NCI-H82 treated with DMSO at 0.1 percent for 48 hours (cell line): Measurements from ENCODE around the gene SPINK1.
"Not testable (repeated sequence)": the region's sequence is repeated elsewhere in the genome, so short reads cannot be mapped to it uniquely, and the experiment has no call there.

ENCODE experiments used
- DNase-seq: peaks from one replicate; lab custom pipeline; 2025; ENCODE audit not compliant: unreplicated experiment; lab: John Stamatoyannopoulos, UW

SPINK1 gene

DNA sequence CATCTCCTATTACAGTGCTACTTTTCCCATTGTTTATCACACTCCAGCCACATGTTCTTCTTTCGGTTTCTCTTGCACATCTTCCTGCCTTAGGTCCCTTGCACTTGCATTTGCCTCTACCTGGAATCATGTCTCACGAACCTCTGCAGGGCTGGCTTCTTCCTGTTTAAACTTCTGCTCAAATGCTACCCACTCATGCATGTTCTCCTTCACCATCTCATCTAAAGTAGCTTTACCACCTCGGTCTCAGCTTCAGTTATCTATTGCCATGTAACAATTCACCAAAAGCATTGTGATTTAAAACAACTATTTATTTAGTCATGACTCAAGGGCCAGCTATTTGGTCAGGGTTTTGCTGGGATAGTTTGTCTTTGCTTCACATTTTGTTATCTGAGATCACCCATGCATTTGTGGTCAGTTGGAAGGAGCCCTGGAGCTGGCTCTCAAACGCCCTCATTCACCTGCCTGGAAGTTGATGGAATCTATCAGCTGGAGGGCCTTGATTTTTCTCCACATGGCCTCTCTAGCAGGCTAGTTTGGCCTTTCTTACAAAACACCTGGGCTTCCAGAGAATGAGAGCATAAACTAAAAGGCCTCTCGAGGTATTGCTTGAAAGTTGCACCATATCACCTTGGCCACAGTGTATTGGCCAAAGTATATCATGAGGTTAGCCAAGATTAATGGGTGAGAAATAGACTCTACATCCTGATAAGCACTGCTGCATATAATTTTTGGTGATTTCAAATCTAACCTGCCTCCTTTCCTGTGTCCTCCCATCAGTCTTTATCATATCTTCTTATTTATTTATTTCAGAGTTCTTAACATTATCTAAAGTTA is 21.4 kb downstream of the SPINK1 start:
- no peak for DNase-seq

DNA sequence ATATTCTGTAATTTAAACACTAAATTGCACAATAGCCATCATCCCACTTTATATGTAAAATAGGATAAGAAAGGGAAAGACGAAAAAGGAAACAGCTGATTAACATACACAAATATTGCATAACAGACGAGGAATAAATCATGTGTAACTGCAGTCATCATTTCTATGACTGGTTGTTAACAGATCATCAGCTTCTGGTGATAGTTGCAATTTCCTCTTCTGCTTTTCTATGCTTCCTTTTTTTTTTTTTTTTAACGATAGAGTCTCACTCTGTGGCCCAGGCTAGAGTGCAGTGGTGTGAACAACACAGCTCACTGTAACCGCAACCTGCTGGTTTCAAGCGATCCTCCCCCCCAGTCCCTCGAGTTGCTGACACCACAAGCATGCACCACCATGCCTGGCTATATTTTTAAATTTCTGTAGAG is 26.4 kb downstream of the SPINK1 start:
- DNase-seq = no peak

DNA sequence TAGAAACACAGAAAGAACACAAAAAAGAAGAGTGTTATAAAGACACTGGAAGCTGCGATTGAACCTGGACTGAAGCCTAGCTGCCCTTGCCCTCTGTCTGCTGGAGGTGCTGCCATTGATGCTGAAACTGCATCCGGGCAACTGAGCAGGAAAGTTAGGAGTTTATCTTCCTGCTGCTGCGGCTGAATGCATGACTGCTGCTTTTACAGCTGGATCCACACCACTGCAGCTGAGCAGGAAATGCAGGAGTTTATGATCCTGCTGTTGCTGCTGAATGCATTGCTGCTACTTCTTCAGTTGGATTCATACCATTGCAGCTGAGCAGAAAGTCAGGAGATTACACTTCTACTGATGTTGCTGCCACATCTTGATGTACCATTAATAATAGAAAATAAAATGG is 27.1 kb downstream of the SPINK1 start:
- no peak for DNase-seq

DNA sequence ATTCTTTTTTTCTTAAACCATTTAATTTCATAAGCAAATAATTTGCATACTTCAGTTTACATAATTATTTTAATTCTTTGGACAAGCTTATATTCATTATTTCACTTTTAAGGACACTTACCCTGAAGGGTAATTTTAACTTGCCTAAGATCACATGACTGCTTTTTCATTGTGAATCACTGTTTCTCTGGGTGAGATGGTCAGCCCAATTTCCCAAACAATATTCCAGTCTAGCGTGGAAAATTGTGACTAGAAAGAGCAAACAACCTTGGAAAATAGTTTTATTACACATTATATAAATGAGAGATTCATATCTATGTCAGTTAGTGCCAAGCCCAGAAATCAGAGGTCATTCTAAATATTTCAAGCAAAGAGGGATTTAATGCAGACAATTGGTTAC is 27.5 kb downstream of the SPINK1 start:
- DNase-seq = no peak

DNA sequence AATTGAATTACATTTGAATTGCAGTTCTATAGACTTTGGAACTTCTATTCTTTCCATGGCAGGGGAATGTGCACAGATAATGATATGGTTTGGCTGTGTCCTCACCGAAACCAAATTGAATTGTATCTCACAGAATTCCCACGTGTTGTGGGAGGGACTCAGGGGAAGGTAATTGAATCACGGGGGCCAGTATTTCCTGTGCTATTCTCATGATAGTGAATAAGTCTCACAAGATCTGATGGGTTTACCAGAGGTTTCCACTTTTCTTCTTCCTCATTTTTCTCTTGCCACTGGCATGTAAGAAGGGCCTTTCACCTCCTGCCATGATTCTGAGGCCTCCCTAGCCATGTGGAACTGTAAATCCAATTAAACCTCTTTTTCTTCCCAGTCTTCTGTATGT is 28.3 kb downstream of the SPINK1 start:
- DNase-seq = not testable (repeated sequence)

DNA sequence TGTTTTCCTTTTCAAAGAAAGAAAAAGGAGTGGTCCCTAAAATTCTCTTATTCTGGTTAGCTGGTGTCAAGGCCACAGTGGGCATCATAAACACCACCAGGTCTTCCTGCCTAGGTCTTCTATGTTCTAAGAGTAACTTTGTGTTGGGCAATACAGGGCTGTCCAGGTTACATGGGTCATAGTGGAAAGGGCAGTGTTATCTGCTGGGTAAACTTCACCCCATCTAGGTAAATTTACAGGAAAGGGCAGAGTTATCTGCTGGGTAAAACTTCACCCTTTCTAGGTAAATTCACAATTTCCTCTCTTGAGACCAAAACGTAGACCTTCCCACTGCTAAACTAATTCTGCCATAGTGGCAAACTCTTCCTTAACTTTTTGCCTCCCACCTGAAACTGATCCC is 30.0 kb downstream of the SPINK1 start:
- DNase-seq = no peak

DNA sequence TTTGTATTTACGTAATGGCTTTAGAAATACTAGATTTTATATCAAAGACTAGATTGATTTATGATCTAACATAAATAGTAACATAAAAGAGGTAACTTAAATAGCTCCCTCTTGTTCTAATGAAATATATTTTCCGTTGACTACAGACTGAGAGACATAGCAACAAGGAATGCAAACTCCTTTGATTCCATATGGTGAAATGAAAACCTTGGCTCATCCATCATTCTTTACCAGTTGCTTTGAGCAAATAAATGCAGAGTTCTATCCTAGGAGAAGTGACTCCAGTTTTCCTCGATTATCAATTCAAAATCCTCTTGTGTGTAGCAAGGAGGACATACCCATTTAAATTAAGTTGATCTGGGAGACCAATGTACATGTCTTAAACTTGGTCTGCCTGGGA is 31.0 kb downstream of the SPINK1 start:
- no peak for DNase-seq

DNA sequence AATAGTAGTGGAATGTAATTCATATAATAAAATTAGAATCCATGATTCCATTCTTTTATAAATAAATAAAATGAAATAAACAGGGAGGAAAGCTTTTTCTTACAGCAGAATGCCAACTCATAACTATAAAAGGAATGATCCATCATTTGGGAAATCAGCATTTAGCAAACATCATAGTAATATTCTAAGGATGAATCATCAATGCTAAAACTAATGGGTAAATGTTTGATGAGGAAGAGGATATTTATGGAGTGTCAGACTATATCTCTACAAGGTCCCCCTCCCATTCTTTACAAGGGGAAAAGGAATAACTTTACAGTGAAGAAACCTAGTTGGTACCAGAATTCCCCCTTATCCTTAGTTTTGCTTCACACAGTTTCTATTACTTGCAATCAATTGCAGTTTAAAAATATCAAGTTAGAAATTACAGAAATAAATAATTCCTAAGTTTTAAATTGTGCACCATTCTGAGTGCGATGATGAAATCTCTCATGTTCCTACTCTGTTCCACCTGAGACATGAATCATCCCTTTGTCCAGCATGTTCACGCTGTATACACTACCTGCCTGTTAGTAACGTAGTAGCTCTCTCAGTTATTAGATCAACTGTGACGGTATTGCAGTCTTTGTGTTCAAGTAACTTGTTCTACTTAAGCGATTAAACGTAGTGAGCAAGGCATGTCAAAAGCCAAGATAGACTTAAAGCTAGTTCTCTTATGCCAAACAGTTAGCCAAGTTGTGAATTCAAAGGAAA is 34.7 kb downstream of the SPINK1 start:
- DNase-seq = no peak

DNA sequence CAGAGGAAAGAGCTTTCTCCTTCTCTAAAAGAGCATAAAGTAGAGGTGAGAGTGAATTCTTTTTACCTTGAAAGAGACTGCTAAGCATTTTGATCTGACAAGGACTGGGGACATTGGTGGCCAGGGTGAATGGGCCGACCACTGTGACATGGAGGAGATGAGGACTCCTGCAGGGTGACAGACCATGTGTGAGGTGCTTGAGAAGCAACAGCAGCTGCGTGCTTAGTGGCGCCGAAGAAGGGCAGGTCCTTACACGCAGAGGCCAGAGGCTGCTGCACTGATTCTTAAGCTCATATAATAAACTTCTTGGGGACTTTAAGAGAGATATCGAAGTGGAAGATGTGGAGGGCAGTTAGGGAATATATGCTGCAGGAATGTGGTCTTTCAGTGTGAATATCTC is 40.3 kb downstream of the SPINK1 start:
- no peak for DNase-seq

DNA sequence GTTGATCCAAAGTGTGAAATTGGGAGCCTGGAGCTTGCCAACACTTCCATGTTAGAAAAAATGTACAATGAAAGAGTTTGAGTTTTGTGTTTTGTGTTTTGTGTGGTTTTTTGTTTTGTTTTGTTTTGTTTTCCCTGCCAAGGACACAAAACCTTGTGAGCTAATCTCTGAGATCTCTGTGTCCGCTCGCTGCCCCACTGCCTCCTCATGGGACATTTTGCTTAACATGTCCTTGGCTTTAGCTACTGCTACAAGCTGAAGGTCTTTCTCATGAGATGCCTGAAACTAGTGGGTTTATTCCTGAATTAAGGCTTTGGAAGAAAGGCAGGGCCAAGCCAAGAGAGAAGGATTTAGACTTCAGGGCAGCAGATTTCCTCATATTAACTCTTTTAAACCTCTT is 41.7 kb downstream of the SPINK1 start:
- DNase-seq = no peak

DNA sequence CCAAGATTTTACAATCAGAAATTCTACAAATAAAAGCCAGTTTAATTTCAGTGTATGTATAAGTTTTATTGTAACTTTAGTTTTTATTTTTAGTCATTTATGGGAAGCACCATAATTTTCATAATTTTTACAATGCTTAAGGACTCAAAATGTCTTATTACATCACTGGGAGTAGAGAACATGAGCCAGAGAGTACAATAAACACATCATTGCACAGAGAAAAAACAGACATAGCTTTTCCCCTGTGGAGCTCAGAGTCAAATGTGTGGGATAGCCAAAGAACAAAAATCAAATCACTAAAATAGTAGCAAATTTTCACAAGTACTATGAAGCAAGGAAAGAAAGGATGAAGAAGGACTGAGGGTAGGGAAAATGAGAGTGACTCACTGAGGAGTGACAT is 43.4 kb downstream of the SPINK1 start:
- no peak for DNase-seq

DNA sequence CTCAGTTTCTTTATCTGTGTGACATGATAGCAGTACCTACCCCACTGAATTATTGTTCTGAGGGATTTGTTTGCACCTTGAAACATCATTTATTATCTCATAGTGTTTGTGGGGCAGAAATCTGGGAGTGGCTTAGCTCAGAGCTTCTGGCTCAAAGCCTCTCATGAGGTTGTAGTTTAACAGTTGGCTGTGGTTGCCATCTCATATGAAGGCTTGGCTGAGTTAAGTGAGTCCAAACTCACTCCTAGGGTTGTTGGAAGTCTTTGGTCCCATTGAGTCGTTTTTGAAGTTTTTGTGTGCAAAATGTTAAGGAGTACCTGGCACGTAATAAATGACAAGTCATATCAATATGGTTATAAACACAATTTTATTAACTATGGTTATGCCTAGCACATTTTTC is 45.3 kb downstream of the SPINK1 start:
- DNase-seq = no peak

DNA sequence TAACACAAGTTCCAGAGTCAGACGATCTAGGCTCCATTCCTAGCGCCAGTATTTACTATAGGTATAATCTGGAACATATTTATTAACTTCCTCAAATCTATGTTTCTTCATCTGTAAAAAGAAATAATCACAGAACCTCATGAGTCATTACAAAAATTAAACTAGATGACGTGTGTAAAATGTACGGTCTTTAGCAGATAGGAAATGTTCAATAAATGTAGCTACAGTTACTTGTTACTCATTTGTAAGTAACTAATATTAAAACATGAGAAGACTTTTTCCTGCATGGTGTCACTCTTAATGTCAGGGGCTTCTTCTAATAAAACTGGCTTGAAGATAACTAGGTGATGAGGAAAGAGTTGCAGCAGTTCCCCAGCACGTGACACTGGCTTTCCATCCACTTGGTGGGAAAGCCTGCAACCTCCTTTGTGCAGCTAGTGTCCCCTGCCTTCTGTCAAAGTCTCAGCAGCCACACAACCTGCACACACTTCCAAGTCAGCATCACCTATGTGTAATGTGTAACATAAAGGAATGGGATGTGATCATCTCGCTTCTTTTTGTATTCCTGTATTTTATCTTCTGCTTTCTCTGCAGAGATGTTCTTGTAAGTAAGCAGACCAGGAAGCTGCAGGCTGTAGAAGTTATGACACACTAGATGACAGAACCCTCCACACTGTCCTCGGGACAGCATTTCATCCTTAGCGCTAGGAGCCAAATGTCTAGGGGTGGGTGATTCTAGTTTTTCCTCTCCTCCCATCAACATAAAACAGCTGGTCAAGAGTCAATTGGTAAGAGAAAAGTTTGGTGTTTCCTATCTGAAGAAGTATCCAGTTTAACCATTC is 47.1 kb downstream of the SPINK1 start:
- DNase-seq = no peak

DNA sequence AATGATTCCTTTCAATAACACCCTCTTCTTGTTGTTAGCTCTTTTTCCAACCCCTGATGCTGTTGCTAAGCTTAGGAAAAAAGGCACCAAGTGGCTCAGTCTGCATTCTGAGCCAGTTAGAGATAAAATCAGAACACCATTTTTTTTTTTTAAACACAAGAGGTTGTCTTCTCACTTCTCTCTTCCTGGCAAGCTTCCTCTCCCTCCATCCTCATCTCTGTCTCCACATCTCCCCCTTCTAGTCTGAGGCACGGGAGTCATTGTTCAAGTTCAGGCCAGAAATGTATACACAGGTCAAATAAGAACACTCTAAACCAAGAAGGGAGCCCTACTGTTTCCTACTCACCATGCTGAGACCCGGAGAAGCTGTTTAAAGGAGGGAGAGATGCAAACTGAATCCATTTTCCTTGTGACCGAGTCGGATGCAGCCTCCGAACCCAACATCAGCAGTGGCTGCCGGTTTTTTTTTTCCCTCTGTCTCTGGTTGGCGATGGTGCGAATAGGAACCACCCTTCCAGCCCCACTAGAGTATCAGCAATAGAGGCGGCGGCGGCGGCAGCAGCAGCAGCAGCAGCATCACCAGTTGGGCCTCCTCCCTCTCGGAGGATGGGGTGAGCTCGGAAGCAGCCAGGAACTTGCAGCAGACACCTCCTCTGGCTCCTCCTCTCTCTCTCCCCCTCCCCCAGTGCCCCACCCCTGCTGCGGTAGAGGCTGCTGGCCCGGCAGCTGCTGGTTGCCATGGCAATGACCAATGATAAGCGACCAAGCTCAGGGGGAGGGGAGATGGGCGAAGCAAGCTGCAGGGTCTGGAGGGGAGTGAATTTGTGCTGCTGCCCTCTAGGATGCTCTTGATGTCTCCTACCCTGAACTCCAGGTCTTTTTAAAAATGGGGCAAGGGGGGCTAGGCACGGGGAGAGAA is 49.1 kb downstream of the SPINK1 start, which contains the start of gene JAKMIP2:
JAKMIP2 (minus strand) TSS at position 619 of the 919 bp plus-strand sequence. CDS start 110,922 bp downstream, outside the sequence.
- DNase-seq = peak; percentile 92

DNA sequence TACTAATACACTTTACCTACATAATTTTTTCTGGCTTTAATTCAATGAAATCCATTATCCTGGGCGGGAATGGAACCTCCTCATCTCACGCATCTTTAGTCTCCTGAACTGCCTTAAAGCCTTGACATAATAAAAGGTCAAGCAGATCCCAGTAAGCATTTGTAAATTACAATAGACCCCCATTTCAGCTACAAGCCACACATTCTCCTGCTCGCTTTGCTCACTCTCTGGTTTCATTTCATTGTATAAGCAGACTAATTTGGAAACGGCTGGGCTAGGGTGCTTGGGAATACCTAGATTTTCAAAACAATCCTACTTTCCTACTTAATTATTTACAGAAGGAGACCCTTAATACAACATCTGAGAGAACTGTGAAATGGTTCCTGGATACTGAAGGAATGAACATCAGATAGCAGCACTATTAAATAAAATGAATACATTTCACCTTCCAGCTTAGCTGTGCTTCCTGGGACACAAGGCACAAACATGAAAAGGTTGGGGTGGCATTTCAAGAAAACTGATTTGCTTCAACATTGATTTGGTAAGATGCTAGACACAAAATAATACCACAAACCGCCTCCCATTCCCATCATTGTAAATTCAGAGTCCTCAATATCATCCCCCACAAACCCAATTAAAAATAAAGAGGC is 50.4 kb downstream of the SPINK1 start:
- no peak for DNase-seq

DNA sequence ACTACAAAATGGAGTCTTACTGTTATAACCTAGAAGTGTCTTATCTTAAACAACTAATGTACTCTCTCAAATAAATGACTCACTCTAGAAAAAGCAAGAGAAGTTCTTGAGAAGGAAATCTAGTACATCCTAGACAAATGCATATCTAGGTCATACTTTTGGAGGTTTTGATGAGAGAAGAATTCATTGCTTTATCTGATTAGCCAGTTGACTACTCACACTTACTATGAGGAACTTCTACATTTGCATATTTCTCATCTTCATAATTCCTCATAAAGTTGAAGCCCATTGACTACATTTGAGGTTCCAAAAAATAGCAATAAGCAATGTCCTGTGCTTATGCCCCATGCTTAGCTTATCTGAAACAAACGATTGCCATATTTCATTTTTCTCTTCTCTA is 51.8 kb downstream of the SPINK1 start:
- no peak for DNase-seq

DNA sequence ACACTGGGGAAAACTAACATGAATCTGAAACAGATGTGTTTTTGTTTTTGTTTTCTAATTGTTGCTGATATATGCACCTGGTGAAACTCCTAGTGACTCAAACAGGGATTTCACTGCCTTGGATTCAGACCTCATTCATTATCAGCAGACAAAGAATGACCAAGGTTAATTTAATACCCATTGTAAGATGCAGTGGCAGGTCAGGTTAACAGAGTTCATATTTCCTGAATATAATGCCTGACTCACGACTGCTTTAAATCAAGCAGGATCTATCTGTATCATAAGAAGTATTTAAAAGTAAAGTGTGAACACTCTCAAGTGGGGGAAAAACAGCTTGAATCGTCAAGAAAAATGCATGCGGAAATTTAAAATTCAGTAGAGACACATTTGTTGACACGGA is 54.5 kb downstream of the SPINK1 start:
- DNase-seq = no peak
